Urinary bladder (tissue), 4 donors: ENCODE results near the gene NDUFB8. TPM values are rescaled to one million over a fixed set of nuclear protein-coding genes. Genes with fewer than 3 reads are reported as not detected.

ENCODE experiments used
- DNase-seq: peaks from one replicate; pipeline ENCODE4 v3.0.0-alpha.2; 2015; ENCODE audit errors: extremely low spot score
- H3K27ac ChIP-seq: one replicate; pipeline ENCODE4 v1.5.1; 2013; ENCODE audit warnings: low read depth, mild to moderate bottlenecking, moderate library complexity
- H3K36me3 ChIP-seq: one replicate; pipeline ENCODE4 v1.6.1; 2013; ENCODE audit warnings: mild to moderate bottlenecking, moderate library complexity; ENCODE audit not compliant: insufficient read depth
- H3K4me1 ChIP-seq: one replicate; pipeline ENCODE4 v1.6.1; 2013; ENCODE audit warnings: mild to moderate bottlenecking, moderate library complexity; ENCODE audit not compliant: insufficient read depth
- H3K4me3 ChIP-seq: one replicate; pipeline ENCODE4 v1.5.1; 2013; ENCODE audit warnings: low read depth, low read length
- WGBS: extraction: QIAGEN DNeasy Blood & Tissue Kit; methylation state at CpG from one replicate; pipeline ENCODE4 v1.1.7; 2013; 5-methylcytosine and 5-hydroxymethylcytosine counted together
- polyA plus RNA-seq: library from polyadenylated mRNA; stranded (reverse); fragments of 200-250 nt; gene quantifications from one replicate; pipeline ENCODE4 v1.2.3, GENCODE V29; 2013
- total RNA-seq: library from RNA; depleted of rRNA; stranded (reverse); fragments of >200 nt; gene quantifications from one replicate; pipeline ENCODE4 v1.2.3, GENCODE V29; 2014
- donor health status: healthy with polysubstance abuse.
- donor health status: healthy.

Gene NDUFB8
- total and polyA plus RNA-seq, 2 donors = 106 to 364 TPM

DNA sequence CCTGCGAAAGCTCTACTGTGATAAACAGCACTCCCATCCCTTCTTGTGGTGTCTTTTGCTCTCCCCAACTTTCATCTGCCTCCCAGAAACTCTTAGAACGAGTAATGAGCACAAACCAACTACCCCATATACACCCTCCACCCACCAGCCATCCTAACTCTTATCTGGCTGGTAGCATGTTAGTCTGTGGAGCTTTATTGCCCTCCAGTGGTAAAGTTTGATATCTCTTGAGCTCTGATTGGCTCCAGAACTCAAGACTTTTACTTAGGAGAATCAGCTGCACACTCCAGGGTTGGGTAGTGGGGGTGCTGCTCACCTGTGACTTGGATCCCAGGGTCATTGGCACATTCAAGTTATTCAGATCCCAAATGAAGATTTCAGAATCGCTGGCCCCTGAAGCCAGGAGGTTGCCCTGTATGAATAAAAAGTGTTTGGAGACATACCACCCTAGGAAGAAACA is 20.9 kb downstream of the NDUFB8 start:
- DNase-seq = no peak
- H3K4me1 ChIP-seq = no peaks in the 10 kb centered on the region
- no peak overlapping the region for H3K27ac ChIP-seq
- no peak overlapping the region for H3K4me3 ChIP-seq
- H3K36me3 ChIP-seq = peaks cover 2% of the 10 kb centered on the region
- 56% methylated on average over 3 of the region's 3 CpGs for WGBS

DNA sequence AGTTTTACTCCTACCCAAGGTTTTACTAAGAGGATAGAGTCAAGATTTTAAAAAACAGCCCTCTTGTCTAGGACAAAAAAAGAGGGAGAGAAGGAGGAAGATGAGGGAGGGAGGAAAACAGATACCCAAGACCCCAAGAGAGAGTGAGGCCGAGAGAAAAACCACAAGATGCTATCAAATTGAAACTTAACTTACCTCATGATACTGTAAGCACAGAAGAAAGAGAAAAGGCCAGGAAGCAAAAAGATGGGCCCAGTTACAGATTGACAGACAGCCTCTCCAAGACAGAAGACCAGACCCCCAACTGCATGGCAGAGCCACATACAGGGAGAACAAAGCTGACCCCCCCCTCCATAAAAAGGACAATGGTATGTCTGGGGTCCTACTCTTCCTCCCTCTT is 21.4 kb downstream of the NDUFB8 start:
- no peak for DNase-seq
- no peak overlapping the region for H3K4me3 ChIP-seq
- H3K4me1 ChIP-seq = no peaks in the 10 kb centered on the region
- WGBS = 76% methylated on average over 1 of the region's 1 CpG
- H3K36me3 ChIP-seq = peaks cover 2% of the 10 kb centered on the region
- H3K27ac ChIP-seq = no peak overlapping the region

- no peak for DNase-seq
- Histone ChIP-seq H3K4me1 (no peaks in the 10 kb centered on the region), H3K36me3 (peaks cover 2% of the 10 kb centered on the region), H3K27ac (no peak overlapping the region), H3K4me3 (no peak overlapping the region)
- 94% methylated on average over 5 of the region's 5 CpGs for WGBS
These were observed 22.3 kb downstream of the NDUFB8 start for GRCh38 chr10:100507357-100507732.

DNA sequence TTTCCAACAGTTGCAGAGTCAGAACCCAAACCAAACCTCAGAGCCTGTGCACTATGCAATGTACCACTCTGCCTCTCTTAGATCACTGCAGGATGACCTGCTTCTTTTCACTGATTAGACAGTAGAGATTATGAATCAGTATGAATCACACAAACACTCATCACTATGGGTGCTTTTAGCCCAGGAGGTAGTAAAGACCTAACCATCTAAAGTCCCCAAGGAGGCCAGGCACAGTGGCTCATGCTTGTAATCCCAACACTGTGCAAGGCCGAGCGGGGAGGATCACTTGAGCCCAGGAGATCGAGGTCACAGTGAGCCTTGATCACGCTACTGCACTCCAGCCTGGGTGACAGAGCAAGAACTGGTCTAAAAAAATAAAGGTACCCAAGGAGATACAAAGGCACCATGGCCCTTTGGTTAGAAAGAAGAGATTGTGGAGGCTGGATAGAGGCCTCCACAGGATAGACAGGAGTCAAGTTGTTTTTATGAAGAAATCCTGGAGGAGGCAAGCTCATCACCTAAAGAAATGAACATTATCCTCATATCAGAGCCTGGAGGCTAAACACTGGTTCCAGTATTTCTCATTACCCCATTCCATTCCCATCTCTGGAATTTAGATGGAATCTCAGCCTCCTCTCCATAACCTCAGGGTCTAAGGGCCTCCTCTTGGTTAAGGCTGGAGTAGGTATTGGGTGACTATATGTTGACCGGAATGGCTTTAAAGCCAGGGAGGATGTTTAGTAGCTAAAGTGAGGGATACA is 22.9 kb downstream of the NDUFB8 start:
- WGBS = 93% methylated on average over 5 of the region's 5 CpGs
- H3K4me3 ChIP-seq = no peak overlapping the region
- no peak overlapping the region for H3K27ac ChIP-seq
- no peak for DNase-seq
- H3K36me3 ChIP-seq = peaks cover 2% of the 10 kb centered on the region
- H3K4me1 ChIP-seq = no peaks in the 10 kb centered on the region

GRCh38 chr10:100505164-100505563 is 24.5 kb downstream of the NDUFB8 start:
- no peak overlapping the region for H3K4me3 ChIP-seq
- no peaks in the 10 kb centered on the region for H3K4me1 ChIP-seq
- DNase-seq = no peak
- 96% methylated on average over 2 of the region's 2 CpGs for WGBS
- no peak overlapping the region for H3K27ac ChIP-seq
- H3K36me3 ChIP-seq = peaks cover 2% of the 10 kb centered on the region

GRCh38 chr10:100504096-100504495 is 25.6 kb downstream of the NDUFB8 start:
- WGBS = 61% methylated on average over 5 of the region's 5 CpGs
- Histone ChIP-seq H3K36me3 (peaks cover 2% of the 10 kb centered on the region), H3K4me3 (no peak overlapping the region), H3K4me1 (no peaks in the 10 kb centered on the region), H3K27ac (no peak overlapping the region)
- DNase-seq = no peak

GRCh38 chr10:100502926-100503494 is 26.7 kb downstream of the NDUFB8 start:
- Histone ChIP-seq H3K4me3 (no peak overlapping the region), H3K27ac (no peak overlapping the region), H3K36me3 (peaks cover 5% of the 10 kb centered on the region), H3K4me1 (no peaks in the 10 kb centered on the region)
- no peak for DNase-seq
- WGBS = 89% methylated on average over 1 of the region's 1 CpG

DNA sequence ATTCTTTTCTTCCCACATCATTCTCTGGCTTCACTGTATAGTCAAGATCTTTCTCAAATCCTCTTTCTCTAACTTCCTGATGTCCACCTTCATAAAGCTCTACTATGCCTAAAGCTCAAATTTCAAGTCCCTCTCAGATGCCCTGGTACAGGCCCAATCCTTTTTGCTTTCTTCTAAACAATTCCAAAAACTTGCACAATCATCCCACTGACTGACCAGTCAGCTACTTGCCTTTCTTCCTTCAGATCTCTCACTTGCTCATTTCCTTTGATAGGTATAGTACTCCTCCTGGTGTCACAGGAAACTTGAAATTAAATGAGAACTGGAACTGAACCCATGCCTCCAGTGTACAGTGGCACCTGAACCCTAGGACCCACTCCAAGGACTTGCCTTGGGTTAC is 28.2 kb downstream of the NDUFB8 start:
- H3K36me3 ChIP-seq = peaks cover 2% of the 10 kb centered on the region
- no peak overlapping the region for H3K27ac ChIP-seq
- no peak for DNase-seq
- no peaks in the 10 kb centered on the region for H3K4me1 ChIP-seq
- H3K4me3 ChIP-seq = no peak overlapping the region

- Histone ChIP-seq H3K4me1 (no peaks in the 10 kb centered on the region), H3K4me3 (no peak overlapping the region), H3K27ac (no peak overlapping the region), H3K36me3 (peaks cover 2% of the 10 kb centered on the region)
- WGBS = 91% methylated on average over 4 of the region's 4 CpGs
- no peak for DNase-seq
These were observed 31.6 kb downstream of the NDUFB8 start for GRCh38 chr10:100498059-100498458.

DNA sequence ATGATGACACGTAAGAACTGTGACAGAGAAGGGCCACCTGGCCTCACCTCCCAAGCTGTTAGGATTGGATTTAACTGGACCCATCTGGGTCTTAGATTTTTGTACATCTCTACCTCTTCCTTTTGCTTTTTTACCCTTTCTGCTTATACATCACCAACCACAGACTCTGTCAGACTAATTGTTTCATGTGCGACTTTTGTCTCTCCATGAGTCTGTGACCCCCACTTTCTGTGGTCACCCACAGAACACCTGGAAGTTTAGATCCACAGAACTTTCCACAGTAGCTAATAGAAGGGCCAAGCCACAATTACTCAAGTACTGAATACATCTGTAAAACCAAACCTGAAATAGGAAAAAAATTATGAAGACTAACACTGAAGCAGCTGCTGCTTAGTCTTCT is 33.1 kb downstream of the NDUFB8 start:
- Histone ChIP-seq H3K27ac (no peak overlapping the region), H3K4me3 (no peak overlapping the region), H3K4me1 (no peaks in the 10 kb centered on the region), H3K36me3 (peaks cover 2% of the 10 kb centered on the region)
- DNase-seq = no peak
- 92% methylated on average over 2 of the region's 2 CpGs for WGBS

DNA sequence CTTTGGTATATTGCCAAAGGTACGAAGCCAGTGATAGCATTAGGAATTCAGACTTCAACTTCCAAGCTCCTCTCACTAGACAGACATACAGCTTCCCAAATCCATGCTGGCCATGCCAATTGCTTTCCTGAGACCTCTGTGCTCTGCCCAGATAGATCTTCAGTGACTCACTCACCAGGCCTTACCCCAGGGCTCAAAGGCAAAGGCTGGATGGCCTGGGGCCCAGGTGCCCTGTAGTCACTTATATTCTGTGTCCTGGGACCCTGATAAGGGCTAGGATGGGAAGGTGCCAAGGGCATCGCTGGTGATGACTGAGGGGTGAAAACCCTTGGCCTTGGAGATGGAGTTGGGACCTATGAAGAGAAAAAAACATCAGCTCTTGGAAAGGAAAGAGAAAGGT is 39.1 kb downstream of the NDUFB8 start:
- WGBS = 91% methylated on average over 2 of the region's 2 CpGs
- DNase-seq = no peak
- no peaks in the 10 kb centered on the region for H3K36me3 ChIP-seq
- no peak overlapping the region for H3K4me3 ChIP-seq
- H3K4me1 ChIP-seq = no peaks in the 10 kb centered on the region
- H3K27ac ChIP-seq = no peak overlapping the region

DNA sequence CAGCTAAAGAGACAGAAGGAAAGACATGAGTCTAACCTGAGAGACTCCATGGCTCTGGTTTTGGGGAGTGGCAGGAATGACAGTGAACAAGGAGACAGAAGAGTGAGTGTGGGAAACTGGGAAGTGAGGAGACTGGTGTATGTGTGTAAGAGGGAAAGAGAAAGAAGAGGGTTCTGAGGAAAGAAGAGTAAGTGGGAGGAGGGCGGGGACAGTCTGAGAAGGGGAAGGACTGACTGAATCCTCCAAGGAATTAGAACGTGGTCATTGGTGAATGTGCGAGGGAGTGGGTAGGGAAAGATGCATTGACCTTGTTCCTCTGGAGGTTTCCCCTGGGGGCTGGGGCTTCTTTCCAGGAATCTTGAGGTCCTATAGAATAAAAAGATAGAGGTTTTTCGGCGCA is 40.3 kb downstream of the NDUFB8 start:
- H3K36me3 ChIP-seq = no peaks in the 10 kb centered on the region
- WGBS = 88% methylated on average over 5 of the region's 5 CpGs
- no peak overlapping the region for H3K4me3 ChIP-seq
- no peak for DNase-seq
- no peaks in the 10 kb centered on the region for H3K4me1 ChIP-seq
- no peak overlapping the region for H3K27ac ChIP-seq

DNA sequence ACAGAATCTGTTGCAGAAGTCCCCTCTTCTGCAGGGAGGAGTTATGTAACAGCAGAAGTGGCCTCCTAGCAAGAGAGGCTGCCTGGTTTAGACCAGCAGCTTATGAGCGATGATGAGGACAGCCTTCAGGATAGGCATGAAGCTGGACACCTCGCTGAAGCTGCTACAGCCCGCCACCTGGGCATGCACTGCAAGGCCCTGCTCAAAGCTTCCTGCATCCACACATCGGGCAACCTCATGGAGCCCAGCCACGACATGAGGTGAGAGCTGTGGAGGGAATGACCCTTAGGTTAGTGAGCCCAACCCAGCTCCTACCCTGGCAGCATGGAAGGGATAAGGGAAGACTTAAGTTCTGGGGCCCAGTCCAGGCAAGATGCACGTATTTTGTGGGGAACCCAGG is 42.1 kb downstream of the NDUFB8 start:
- 92% methylated on average over 6 of the region's 6 CpGs for WGBS
- Histone ChIP-seq H3K27ac (no peak overlapping the region), H3K36me3 (no peaks in the 10 kb centered on the region), H3K4me1 (no peaks in the 10 kb centered on the region), H3K4me3 (no peak overlapping the region)
- no peak for DNase-seq

GRCh38 chr10:100485801-100486495 is 43.7 kb downstream of the NDUFB8 start:
- DNase-seq = no peak
- no peaks in the 10 kb centered on the region for H3K36me3 ChIP-seq
- 87% methylated on average over 10 of the region's 10 CpGs for WGBS
- no peaks in the 10 kb centered on the region for H3K4me1 ChIP-seq
- H3K27ac ChIP-seq = no peak overlapping the region
- no peak overlapping the region for H3K4me3 ChIP-seq
